Activated T-cell treated with anti-CD3 and anti-CD28 coated beads for 48 hours (primary cell): ENCODE results near the gene WDR5B.
A peak's percentile ranks its signal among the peaks of the same experiment; 100 is the strongest.
"Not testable (repeated sequence)": the region's sequence is repeated elsewhere in the genome, so short reads cannot be mapped to it uniquely, and the experiment has no call there.

ENCODE experiments used
- DNase-seq: peaks from one replicate; pipeline ENCODE4 v3.0.0-alpha.2; 2020; ENCODE audit warnings: low read depth

The WDR5B gene

GRCh38 chr3:122415762-122416654 lies at the start of gene WDR5B:
TSS of gene WDR5B (minus strand) at chr3:122416062. CDS start at chr3:122415528, 534 bp downstream.
- DNase-seq, result peak; percentile 94

GRCh38 chr3:122464659-122465058 lies 48.8 kb upstream of the WDR5B start:
- no peak for DNase-seq

GRCh38 chr3:122462406-122462805 lies 46.5 kb upstream of the WDR5B start:
- no peak for DNase-seq

- DNase-seq, result no peak
These were observed 45.9 kb upstream of the WDR5B start for GRCh38 chr3:122461806-122462205.

GRCh38 chr3:122458992-122459391 lies 43.1 kb upstream of the WDR5B start:
- no peak for DNase-seq

- no peak for DNase-seq
These were observed 41.8 kb upstream of the WDR5B start for GRCh38 chr3:122457706-122458105.

GRCh38 chr3:122456074-122456473 lies 40.2 kb upstream of the WDR5B start:
- no peak for DNase-seq

GRCh38 chr3:122451371-122451770 lies 35.5 kb upstream of the WDR5B start:
- DNase-seq, result no peak

- DNase-seq, result not testable (repeated sequence)
These were observed 32.4 kb upstream of the WDR5B start for GRCh38 chr3:122448218-122448617.

- not testable (repeated sequence) for DNase-seq
These were observed 28.6 kb upstream of the WDR5B start for GRCh38 chr3:122444491-122444887.

GRCh38 chr3:122443762-122444490 lies 28.1 kb upstream of the WDR5B start:
- DNase-seq, result not testable (repeated sequence)

- DNase-seq, result no peak
These were observed 27.2 kb upstream of the WDR5B start for GRCh38 chr3:122443090-122443489.

GRCh38 chr3:122435950-122436349 lies 20.1 kb upstream of the WDR5B start:
- DNase-seq, result no peak

GRCh38 chr3:122430371-122430770 lies 14.5 kb upstream of the WDR5B start:
- no peak for DNase-seq

- no peak for DNase-seq
These were observed 12.1 kb upstream of the WDR5B start for GRCh38 chr3:122427857-122428471.

GRCh38 chr3:122421836-122422235 lies 6.0 kb upstream of the WDR5B start:
- no peak for DNase-seq

- DNase-seq, result no peak
These were observed 5.2 kb upstream of the WDR5B start for GRCh38 chr3:122421101-122421500.

GRCh38 chr3:122416966-122417365 lies 1.1 kb upstream of the WDR5B start:
- no peak for DNase-seq

GRCh38 chr3:122415104-122415744 lies 638 bp downstream of the WDR5B start:
- DNase-seq, result peak; percentile 28

GRCh38 chr3:122414391-122414790 lies 1.5 kb downstream of the WDR5B start:
- no peak for DNase-seq

- DNase-seq, result no peak
These were observed 5.2 kb downstream of the WDR5B start for GRCh38 chr3:122410639-122411038.

GRCh38 chr3:122410111-122410510 lies 5.8 kb downstream of the WDR5B start:
- no peak for DNase-seq
